Heart right ventricle (tissue), 16 donors: ENCODE data around the gene HLCS. TPM values are rescaled to one million over a fixed set of nuclear protein-coding genes. Genes with fewer than 3 reads are reported as not detected.

Experiments used
- ATAC-seq, 8 donors: fragments of 200-7000 bp; cut with Tn5 transposase; one replicate each; pipeline ENCODE4 v1.9.1; 2020; ENCODE audit warnings: mild to moderate bottlenecking in 8 of 8, moderate library complexity in 8 of 8, moderate number of reproducible peaks in 1 of 8
- DNase-seq, 2 donors: peaks; one replicate each; pipeline ENCODE4 v3.0.0-alpha.2; 2020
- H3K27ac ChIP-seq, 10 donors: fragments of 200-600 bp; sonication (generic) in 2 of 10; one replicate each; pipeline versions ENCODE4 v1.5.0 to v1.8.0; 2020 to 2022; ENCODE audit warnings: mild to moderate bottlenecking in 3 of 10
- H3K27me3 ChIP-seq, 7 donors: fragments of 200-600 bp; one replicate each; pipeline ENCODE4 v1.8.0; 2021 to 2022; ENCODE audit warnings: mild to moderate bottlenecking in 2 of 7
- H3K36me3 ChIP-seq, 9 donors: fragments of 200-600 bp; sonication (generic) in 1 of 9; one replicate each; pipeline versions ENCODE4 v1.5.0 to v1.8.0; 2020 to 2022; ENCODE audit warnings: mild to moderate bottlenecking in 2 of 9
- H3K4me1 ChIP-seq, 9 donors: fragments of 200-600 bp; sonication (generic) in 1 of 9; one replicate each; pipeline versions ENCODE4 v1.5.0 to v1.8.0; 2020 to 2022; ENCODE audit warnings: mild to moderate bottlenecking in 4 of 9
- H3K4me3 ChIP-seq, 10 donors: fragments of 200-600 bp; sonication (generic) in 2 of 10; one replicate each; pipeline versions ENCODE4 v1.5.0 to v1.8.0; 2020 to 2022; ENCODE audit warnings: mild to moderate bottlenecking in 7 of 10, moderate library complexity in 2 of 10
- H3K9me3 ChIP-seq, 11 donors: fragments of 200-600 bp in 10 of 11; sonication (generic) in 2 of 11; one replicate each; pipeline versions ENCODE4 v1.5.0 to v1.8.0; 2013 to 2022; ENCODE audit warnings: mild to moderate bottlenecking in 2 of 11, control low read depth in 1 of 11, moderate library complexity in 1 of 11
- CTCF ChIP-seq, 9 donors: fragments of 200-600 bp; sonication (generic) in 2 of 9; IDR thresholded peaks; one replicate each; pipeline versions ENCODE4 v1.5.0 to v1.8.0; 2021 to 2022; ENCODE audit warnings: antibody characterized with exemption in 9 of 9, mild to moderate bottlenecking in 5 of 9, moderate library complexity in 1 of 9
- WGBS, 2 donors: extraction: QIAGEN DNeasy Blood & Tissue Kit; methylation state at CpG; one replicate each; pipeline ENCODE4 v1.1.7; 2013; ENCODE audit warnings: inconsistent platforms in 1 of 2; 5-methylcytosine and 5-hydroxymethylcytosine counted together
- intact Hi-C, 10 donors: fragments of 100-400 bp; cut with DNase I; formaldehyde crosslinking; loops; one replicate each; pipeline versions ENCODE4 v1.11.1 to v1.14.2; 2022
- polyA plus RNA-seq, 2 donors: library from polyadenylated mRNA; stranded (reverse); fragments of 200-250 nt; gene quantifications; one replicate each; pipeline ENCODE4 v1.2.3, GENCODE V29; 2013
- total RNA-seq, 10 donors: library from RNA; stranded (reverse); fragmentation: NEBNext Ultra II Directional in 3 of 10; extraction: Animal tissue kit (Norgen Biotek cat#: 25700) in 3 of 10; gene quantifications; one replicate each; pipeline versions ENCODE4 v1.2.1 to v1.2.4, GENCODE V29; 2021 to 2023
- donor health status: Arrhythmogenic right ventricular cardiomyopathy.
- donor health status: ischemic (EF 13 %, LVEDD 7.1; RV severe dilation, severe dysfunction).
- donor health status: healthy with polysubstance abuse.
- donor health status: DM: no; HTN: yes; CAD: no.
- donor health status: DM: no; HTN: no; CAD: no.
- donor health status: ischemic (EF 25% LVEDD 6.9; RV normal size, moderate dysfunction).
- donor health status: ischemic (EF 25% LVEDD 5.7; RV mildly dilated, moderate dysfunction).
- donor health status: healthy.
- donor health status: DM: yes; HTN: yes; CAD: no.
- donor health status: Ischemic cardiomyopathy.
- donor health status: ischemic (EF 35%, LVEDD 5.7; RV mildly dilated, moderate dysfunction).
- donor health status: nonischemic (EF 11% LVEDD 7.7; RV severe dilation, severe dysfunction).
- donor health status: DM: yes; HTN: yes; CAD: no.
- donor health status: PGD.
- donor health status: ischemic (EF 29% LVEDD 5.4; RV normal size, mild dysfunction).
- donor health status: nonischemic (EF 23%, LVEDD 6.1; RV moderate dilation, normal function).

The HLCS gene
- total and polyA plus RNA-seq, 12 donors: 2.0 to 9.6 (median 6.7) TPM

- H3K4me1 ChIP-seq: peaks cover 0 to 17% (median 0%) of the 10 kb centered on the region in 9 donors
- H3K9me3 ChIP-seq: no peaks in the 10 kb centered on the region
- ATAC-seq (no peak), DNase-seq (no peak)
- intact Hi-C loops: loop anchor here in 1 of 10 donors (10.0 kb wide), 1 partner anchor 100 kb away; no protein-coding TSS in a partner anchor
- H3K4me3 ChIP-seq: no peak overlapping the region
- no peak for TF ChIP-seq CTCF (IDR thresholded peaks at IDR 0.05)
- H3K36me3 ChIP-seq: no peaks in the 10 kb centered on the region
- no peaks in the 10 kb centered on the region for H3K27me3 ChIP-seq
- H3K27ac ChIP-seq: no peak overlapping the region
- WGBS, 2 donors: 95 to 96% methylated on average over 10 of the region's 10 CpGs
Measured at GRCh38 chr21:36845070-36845469, 121.4 kb downstream of the HLCS start.

- intact Hi-C loops: loop anchor here in 2 of 10 donors (5.0 to 10.0 kb wide), 2 partner anchors 95 to 97 kb away; no protein-coding TSS in a partner anchor
- Histone ChIP-seq H3K4me1 (peaks cover 0 to 4% (median 0%) of the 10 kb centered on the region in 9 donors), H3K27ac (no peak overlapping the region), H3K9me3 (no peaks in the 10 kb centered on the region), H3K27me3 (no peaks in the 10 kb centered on the region), H3K36me3 (no peaks in the 10 kb centered on the region), H3K4me3 (no peak overlapping the region)
- TF ChIP-seq CTCF (IDR thresholded peaks at IDR 0.05): no peak
- ATAC-seq: no peak
- no peak for DNase-seq
- WGBS, 2 donors: 98 to 99% methylated on average over 3 of the region's 3 CpGs
Measured at GRCh38 chr21:36841866-36842265, 124.6 kb downstream of the HLCS start.

GRCh38 chr21:36839735-36840134, 126.7 kb downstream of the HLCS start:
- TF ChIP-seq CTCF (IDR thresholded peaks at IDR 0.05): no peak
- 87 to 92% methylated on average over 3 of the region's 3 CpGs for WGBS, 2 donors
- Histone ChIP-seq H3K4me1 (peaks cover 0 to 11% (median 0%) of the 10 kb centered on the region in 9 donors), H3K27ac (no peak overlapping the region), H3K36me3 (no peaks in the 10 kb centered on the region), H3K9me3 (no peaks in the 10 kb centered on the region), H3K27me3 (no peaks in the 10 kb centered on the region), H3K4me3 (no peak overlapping the region)
- DNase-seq (no peak), ATAC-seq (no peak)
- intact Hi-C loops: loop anchor here in 2 of 10 donors (5.0 to 10.0 kb wide), 2 partner anchors 92 to 95 kb away; no protein-coding TSS in a partner anchor

- Histone ChIP-seq H3K9me3 (no peaks in the 10 kb centered on the region), H3K27me3 (no peaks in the 10 kb centered on the region), H3K4me3 (no peak overlapping the region), H3K27ac (no peak overlapping the region), H3K36me3 (no peaks in the 10 kb centered on the region), H3K4me1 (peaks cover 0 to 12% (median 0%) of the 10 kb centered on the region in 9 donors)
- DNase-seq (no peak), ATAC-seq (no peak)
- intact Hi-C loops: no loop called here
- no peak for TF ChIP-seq CTCF (IDR thresholded peaks at IDR 0.05)
- WGBS, 2 donors: 81% methylated on average over 6 of the region's 6 CpGs
Measured at GRCh38 chr21:36839123-36839522, 127.3 kb downstream of the HLCS start.
